Rectal smooth muscle tissue (tissue), 1 donor: ENCODE results near the gene ZNF428.
"Not testable (repeated sequence)": the region's sequence is repeated elsewhere in the genome, so short reads cannot be mapped to it uniquely, and the experiment has no call there.

ENCODE experiments used
- H3K27ac ChIP-seq: one replicate; pipeline ENCODE4 v1.7.0; 2013; ENCODE audit warnings: low read depth, low read length, inconsistent platforms
- H3K27me3 ChIP-seq: one replicate; pipeline ENCODE4 v1.7.0; 2013; ENCODE audit warnings: low read length; ENCODE audit not compliant: control insufficient read depth, insufficient read depth
- H3K36me3 ChIP-seq: one replicate; pipeline ENCODE4 v1.7.0; 2013; ENCODE audit warnings: low read length; ENCODE audit not compliant: control insufficient read depth, insufficient read depth
- H3K4me1 ChIP-seq: one replicate; pipeline ENCODE4 v1.7.0; 2013; ENCODE audit warnings: low read length; ENCODE audit not compliant: control insufficient read depth, insufficient read depth
- H3K4me3 ChIP-seq: one replicate; pipeline ENCODE4 v1.7.0; 2013; ENCODE audit warnings: low read length
- H3K9ac ChIP-seq: one replicate; pipeline ENCODE4 v1.7.0; 2013; ENCODE audit warnings: low read length

ZNF428 gene

DNA sequence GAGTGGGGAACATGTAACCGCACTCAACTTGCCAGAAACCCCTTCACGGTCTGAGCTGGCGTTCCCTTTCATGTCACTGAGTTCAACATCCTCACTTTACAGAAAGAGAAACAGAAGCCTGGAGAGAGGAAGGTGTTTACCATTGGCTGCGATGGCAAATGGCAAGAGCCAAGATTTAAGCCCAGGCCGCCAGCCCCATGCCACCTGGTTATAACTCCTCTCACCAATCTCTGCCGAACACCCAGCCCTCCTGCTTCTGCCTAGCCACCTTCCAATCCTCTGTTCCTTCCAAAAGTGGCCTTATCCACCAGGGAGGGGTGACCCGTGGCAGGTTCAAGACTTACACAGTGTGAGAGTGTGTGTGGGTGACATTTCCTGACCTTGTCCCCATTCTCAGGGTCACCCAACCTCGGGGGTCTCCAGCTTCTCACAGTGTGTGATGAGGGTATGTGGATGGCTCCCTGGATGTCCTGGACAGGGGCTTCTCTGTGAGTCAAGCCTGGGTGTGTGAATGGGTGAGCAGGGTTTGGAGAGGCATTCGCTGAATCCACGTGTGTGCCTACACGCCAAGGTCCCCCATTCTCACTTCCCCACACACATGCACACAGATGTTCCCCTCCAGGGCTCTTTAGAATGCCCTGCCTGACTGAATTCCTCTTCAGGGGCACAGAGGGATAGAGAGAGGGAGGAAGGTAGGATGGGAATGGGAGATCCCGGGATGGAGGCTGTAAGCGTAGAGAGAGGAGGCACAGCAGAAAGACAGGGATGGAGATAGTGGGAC lies 19.0 kb upstream of the ZNF428 start:
- Histone ChIP-seq H3K27me3 (peaks cover 11% of the 10 kb centered on the region), H3K4me3 (no peak overlapping the region)

DNA sequence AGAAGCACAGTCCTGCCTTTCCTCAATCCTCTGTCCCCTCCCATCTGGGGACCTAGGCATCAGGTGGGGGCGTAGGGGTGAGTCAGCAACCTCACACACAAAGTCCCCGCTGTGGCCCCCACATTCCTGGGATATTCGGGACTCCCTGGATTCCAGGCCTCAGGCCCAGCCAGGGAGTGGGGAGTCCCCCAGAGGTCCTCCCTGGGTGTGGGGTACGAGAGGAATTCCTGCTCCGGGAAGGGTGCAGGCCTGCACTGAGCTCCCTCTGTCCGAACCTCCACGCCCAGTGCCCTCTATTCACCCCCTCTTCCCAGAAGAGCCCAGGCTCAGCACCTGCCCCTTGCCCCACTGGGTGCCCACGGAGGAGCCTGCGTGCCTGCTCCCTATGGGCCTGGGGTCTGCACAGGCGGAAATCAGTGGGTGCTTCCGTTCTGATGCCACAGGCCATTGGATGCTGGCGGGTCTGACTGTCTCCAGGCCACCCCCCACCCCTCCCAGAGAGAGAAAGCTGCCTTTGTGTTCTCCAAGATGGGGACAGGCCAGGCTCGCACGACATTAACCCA lies 16.8 kb upstream of the ZNF428 start:
- H3K4me3 ChIP-seq = no peak overlapping the region
- no peaks in the 10 kb centered on the region for H3K36me3 ChIP-seq
- no peak overlapping the region for H3K9ac ChIP-seq
- peak overlapping the region; percentile 64 for H3K27ac ChIP-seq
- H3K4me1 ChIP-seq = peaks cover 7% of the 10 kb centered on the region
- peaks cover 11% of the 10 kb centered on the region for H3K27me3 ChIP-seq

More for the DNA sequence above, 19.0 kb upstream of the ZNF428 start:
- H3K4me1 ChIP-seq = peaks cover 7% of the 10 kb centered on the region
- no peak overlapping the region for H3K27ac ChIP-seq
- H3K36me3 ChIP-seq = no peaks in the 10 kb centered on the region
- no peak overlapping the region for H3K9ac ChIP-seq

DNA sequence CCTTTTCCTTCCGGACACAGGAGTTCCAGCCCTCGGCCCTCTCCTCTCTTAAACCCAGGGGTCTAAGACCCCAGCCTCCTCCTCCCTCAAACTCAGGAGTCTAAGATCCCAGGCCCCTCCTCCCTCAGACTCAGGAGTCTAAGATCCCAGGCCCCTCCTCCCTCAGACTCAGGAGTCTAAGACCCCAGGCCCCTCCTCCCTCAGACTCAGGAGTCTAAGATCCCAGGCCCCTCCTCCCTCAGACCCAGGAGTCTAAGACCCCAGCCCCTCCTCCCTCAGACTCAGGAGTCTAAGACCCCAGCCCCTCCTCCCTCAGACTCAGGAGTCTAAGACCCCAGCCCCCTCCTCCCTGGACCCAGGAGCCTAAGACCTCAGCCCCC lies 16.1 kb upstream of the ZNF428 start:
- H3K9ac ChIP-seq, H3K36me3 ChIP-seq, H3K4me1 ChIP-seq: not testable (repeated sequence)
- H3K4me3 ChIP-seq = peak overlapping the region; percentile 4
- H3K27ac ChIP-seq = peak overlapping the region; percentile 64
- peaks cover 11% of the 10 kb centered on the region for H3K27me3 ChIP-seq

DNA sequence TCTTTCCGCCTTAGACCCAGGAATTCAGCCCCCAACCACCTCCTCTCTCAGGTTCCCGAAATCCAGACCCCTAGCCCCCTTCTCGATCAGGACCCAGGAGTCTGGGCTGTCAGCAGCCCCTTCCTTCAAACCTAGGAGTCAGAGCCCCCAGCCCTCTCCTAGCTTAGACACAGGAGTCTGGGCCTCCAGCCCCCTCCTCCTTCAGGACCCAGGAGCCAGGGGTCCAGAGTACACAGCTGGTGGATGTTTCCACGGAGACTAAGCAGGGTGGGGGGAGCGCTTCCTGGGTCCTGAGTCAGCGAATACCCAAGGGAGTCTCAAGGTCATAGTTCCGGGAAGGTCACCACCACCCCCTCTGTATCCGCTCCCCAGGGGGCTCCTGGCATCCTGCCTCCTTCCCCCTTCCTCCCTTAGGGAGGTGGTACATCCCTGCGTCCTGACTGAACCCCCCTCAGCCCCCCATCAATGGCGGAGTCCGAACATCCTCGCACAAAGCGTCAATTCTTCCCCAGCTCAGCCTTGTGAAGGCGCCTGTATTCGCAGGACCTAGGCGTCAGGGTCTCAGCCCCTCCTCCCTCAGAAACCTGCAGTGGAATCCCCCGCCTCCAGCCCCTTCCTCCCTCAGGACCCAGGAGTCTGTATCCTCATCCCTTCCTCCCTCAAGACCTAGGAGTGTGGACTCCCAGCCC lies 15.6 kb upstream of the ZNF428 start:
- peak overlapping the region; percentile 4 for H3K4me3 ChIP-seq
- H3K9ac ChIP-seq = peak overlapping the region; percentile 3
- peak overlapping the region; percentile 64 for H3K27ac ChIP-seq
- H3K36me3 ChIP-seq = no peaks in the 10 kb centered on the region
- peaks cover 11% of the 10 kb centered on the region for H3K27me3 ChIP-seq
- peaks cover under 1% of the 10 kb centered on the region for H3K4me1 ChIP-seq

DNA sequence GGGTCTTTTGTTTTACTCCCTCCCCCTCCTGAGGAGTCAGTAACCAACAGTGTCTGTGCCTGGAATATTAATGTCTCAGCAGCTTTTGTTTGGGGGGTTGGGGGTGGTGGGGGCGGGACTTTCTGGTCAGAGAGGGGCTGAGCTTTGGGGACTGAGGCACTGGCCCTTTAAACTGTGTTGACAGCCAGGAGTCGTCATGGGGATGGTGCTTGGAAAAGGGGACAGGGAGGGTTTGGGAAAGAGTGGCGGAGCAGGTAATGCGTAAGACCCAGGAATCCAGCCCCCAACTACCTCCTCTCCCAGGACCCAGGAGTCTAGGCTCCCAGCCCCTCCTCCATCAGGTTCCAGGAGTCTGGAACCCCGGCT lies 15.1 kb upstream of the ZNF428 start:
- Histone ChIP-seq H3K9ac (peak overlapping the region; percentile 3), H3K4me1 (no peaks in the 10 kb centered on the region), H3K36me3 (no peaks in the 10 kb centered on the region), H3K27ac (peak overlapping the region; percentile 64), H3K4me3 (no peak overlapping the region), H3K27me3 (peaks cover 11% of the 10 kb centered on the region)

DNA sequence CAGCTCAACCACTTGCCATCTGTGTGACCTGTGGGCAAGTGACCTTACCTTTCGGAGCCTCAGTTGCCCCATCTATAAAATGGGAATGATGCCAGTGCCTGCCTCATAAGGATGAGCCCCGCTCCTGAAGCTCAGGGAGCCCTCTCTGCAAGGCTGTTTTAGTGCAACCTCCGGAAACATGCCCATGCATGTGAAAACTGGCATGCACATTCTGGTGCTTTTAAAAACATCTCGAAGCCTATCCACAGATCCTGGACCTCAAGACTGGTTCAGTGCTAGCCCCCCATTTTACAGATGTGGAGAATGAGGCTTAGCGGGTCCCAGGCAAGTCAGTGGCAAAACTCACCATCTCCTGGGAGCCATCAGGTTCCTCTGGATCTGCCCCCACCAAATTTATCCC lies 14.6 kb upstream of the ZNF428 start:
- no peaks in the 10 kb centered on the region for H3K36me3 ChIP-seq
- no peak overlapping the region for H3K4me3 ChIP-seq
- H3K27me3 ChIP-seq = peaks cover 9% of the 10 kb centered on the region
- H3K27ac ChIP-seq = no peak overlapping the region
- no peaks in the 10 kb centered on the region for H3K4me1 ChIP-seq
- no peak overlapping the region for H3K9ac ChIP-seq

DNA sequence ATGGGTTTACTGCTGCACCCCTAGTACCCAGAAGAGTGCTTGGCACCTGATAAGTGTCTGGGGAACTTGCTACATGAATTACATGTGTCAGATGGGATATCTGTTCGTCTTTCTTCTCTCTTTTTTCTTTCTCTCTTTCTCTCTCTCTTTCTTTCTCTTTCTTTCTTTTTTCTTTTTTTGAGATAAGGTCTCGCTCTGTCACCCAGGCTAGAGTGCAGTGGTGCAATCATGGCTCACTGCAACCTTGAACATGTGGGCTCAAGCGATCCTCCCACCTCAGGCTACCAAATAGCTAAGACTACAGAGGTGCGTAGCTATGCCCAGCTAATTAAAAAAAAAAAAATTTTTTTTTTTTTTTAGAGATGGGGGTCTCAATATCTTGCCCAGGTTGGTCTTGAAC lies 14.1 kb upstream of the ZNF428 start:
- Histone ChIP-seq H3K27ac (no peak overlapping the region), H3K36me3 (no peaks in the 10 kb centered on the region), H3K4me1 (no peaks in the 10 kb centered on the region), H3K9ac (no peak overlapping the region), H3K27me3 (peaks cover 5% of the 10 kb centered on the region), H3K4me3 (no peak overlapping the region)

DNA sequence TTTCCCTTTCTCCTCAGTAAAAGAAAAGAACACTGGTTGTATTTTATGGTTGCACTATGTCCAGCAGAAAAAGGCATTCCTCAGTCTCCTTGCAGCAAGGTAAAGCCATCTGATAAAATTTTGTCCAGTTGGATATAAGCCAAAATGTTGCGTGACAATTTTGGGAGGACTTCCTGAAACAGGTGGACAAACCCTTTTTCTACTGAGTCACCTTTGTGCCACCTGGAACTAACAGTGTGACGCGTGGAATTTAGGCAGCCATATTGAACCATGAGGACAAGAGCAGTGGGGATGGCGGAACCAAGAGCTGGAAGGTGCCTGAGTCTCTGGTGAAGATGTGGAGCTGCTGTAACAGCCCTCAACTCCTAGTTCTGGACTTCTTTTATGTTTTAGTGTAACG lies 12.1 kb upstream of the ZNF428 start:
- no peak overlapping the region for H3K27ac ChIP-seq
- H3K9ac ChIP-seq = no peak overlapping the region
- no peak overlapping the region for H3K4me3 ChIP-seq
- no peaks in the 10 kb centered on the region for H3K36me3 ChIP-seq
- H3K4me1 ChIP-seq = no peaks in the 10 kb centered on the region
- H3K27me3 ChIP-seq = peaks cover 3% of the 10 kb centered on the region

DNA sequence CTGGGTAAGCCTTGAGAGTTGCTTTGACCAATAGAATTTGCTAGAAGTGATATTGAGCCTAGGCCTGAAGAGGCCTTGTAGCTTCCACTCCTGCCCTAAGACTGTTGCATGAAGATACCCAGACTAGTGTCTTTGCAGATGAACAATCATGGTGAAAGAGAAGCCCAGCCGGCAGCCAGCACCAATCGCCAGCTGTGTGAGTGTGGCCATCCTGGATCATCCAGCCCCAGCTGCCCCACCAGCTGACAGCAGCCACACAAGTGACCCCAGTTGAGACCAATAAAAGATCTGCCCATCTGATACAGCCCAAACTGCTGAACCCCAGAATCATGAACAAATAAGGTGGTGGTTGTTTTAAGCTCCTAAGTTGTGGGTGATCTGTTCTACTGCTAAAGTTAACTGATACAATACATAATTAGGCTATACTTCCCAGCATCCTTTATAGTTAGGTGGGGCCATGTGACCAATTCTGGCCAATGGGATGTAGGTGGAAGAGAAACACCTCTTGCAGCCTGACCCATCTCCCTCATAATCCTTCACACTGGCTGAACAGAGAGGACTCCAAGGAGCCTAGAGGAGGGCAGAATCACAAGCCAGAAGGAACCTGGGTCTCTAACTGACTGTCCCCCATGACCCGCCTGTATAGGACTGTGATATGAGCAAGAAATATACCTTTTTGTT lies 9.4 kb upstream of the ZNF428 start:
- H3K4me3 ChIP-seq = no peak overlapping the region
- H3K27me3 ChIP-seq = no peaks in the 10 kb centered on the region
- H3K9ac ChIP-seq = no peak overlapping the region
- no peaks in the 10 kb centered on the region for H3K4me1 ChIP-seq
- no peak overlapping the region for H3K27ac ChIP-seq
- H3K36me3 ChIP-seq = no peaks in the 10 kb centered on the region

DNA sequence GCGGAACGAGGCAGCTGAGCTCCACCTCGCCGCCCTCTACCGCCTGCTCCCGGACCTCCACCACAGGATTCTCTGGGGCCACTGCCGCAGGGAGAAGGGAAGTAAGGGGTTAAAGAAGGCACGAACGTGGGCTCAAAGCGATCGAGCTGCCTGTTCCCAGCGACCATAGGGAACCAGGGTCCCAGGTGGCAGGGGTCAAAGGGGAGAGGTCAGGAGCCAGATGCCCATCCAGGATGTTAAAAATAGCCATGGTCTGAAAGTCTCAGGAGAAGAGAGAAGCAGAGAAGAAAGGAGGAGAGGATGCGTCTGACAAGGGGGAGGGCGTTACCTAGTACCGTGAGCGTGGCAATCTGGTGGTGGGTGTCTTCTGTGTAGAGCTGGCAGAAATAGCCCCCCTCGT lies 7.4 kb upstream of the ZNF428 start:
- Histone ChIP-seq H3K9ac (no peak overlapping the region), H3K36me3 (no peaks in the 10 kb centered on the region), H3K4me3 (no peak overlapping the region), H3K27me3 (no peaks in the 10 kb centered on the region), H3K27ac (no peak overlapping the region), H3K4me1 (no peaks in the 10 kb centered on the region)

DNA sequence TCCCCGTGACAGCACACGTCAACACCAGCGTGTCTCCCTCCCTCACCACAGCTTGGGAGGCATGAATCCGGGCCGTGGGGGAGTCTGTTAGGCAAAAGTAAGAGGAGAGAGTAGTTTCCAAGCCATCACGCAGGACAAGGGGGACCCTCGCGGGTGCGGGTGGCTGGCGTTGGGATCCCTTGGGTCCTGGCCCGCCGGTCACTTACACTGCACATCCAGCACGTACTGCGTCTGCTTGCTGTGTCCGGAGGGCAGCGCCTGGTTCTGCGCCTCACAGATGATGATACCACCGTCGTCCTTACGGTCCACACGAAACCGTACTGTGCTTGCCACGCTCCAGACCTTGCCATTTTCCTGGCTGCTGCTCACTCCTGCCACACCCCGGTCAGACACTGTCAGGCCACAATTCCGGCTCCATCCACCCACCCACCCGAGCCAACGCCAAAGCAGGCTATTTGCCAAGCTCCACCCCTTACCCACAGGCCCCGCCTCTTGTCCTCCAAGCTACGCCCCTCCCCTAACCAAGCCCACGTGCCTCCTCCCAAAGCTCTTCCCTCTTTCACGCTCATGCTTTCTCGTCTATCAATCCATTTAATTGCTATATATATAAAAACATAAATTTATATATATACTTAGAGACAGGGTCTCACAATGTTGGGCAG lies 6.6 kb upstream of the ZNF428 start:
- no peak overlapping the region for H3K27ac ChIP-seq
- no peaks in the 10 kb centered on the region for H3K27me3 ChIP-seq
- H3K36me3 ChIP-seq = no peaks in the 10 kb centered on the region
- H3K9ac ChIP-seq = no peak overlapping the region
- H3K4me1 ChIP-seq = no peaks in the 10 kb centered on the region
- no peak overlapping the region for H3K4me3 ChIP-seq

DNA sequence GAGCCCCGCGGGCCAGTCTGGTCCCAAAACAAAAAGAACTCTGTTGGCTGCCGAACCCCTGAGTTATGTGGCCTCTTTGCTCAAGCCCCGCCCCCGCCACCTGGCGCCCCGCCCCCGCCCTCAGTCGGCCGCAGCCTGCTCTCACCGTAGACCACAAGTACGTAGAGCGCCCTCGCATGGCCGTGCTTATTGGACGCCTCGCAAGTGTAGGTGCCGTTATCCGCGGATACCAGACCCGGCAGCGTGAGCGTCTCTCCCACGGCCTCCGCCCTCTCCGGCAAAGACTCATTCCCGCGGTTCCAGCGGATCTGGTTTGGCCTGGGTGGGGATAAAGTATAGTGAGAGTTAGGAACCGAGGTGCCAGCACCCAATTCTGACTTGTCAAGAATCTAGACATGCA lies 5.5 kb upstream of the ZNF428 start:
- H3K9ac ChIP-seq = no peak overlapping the region
- H3K4me1 ChIP-seq = peaks cover 3% of the 10 kb centered on the region
- no peaks in the 10 kb centered on the region for H3K36me3 ChIP-seq
- H3K4me3 ChIP-seq = no peak overlapping the region
- H3K27ac ChIP-seq = no peak overlapping the region
- no peaks in the 10 kb centered on the region for H3K27me3 ChIP-seq
